BE2C (cell line): Measurements from ENCODE around the gene MLLT10.

Experiments used
- DNase-seq: peaks from one replicate; pipeline ENCODE4 v3.0.0-alpha.2; 2020
- H3K27me3 ChIP-seq: fragments of 250-450 bp; sonication (Bioruptor Pico); 2 replicates; pipeline ENCODE4 v1.5.1; 2020; ENCODE audit warnings: mild to moderate bottlenecking
- H3K36me3 ChIP-seq: fragments of 250-450 bp; sonication (Bioruptor Pico); 2 replicates; pipeline ENCODE4 v1.5.1; 2020; ENCODE audit warnings: mild to moderate bottlenecking
- H3K4me1 ChIP-seq: fragments of 250-450 bp; sonication (Bioruptor Pico); 2 replicates; pipeline ENCODE4 v1.5.1; 2020
- H3K4me3 ChIP-seq: 2 replicates; pipeline ENCODE4 v1.5.1; 2011; ENCODE audit warnings: low read depth, low read length
- H3K9me3 ChIP-seq: fragments of 250-450 bp; sonication (Bioruptor Pico); 2 replicates; pipeline ENCODE4 v1.5.1; 2020
- CTCF ChIP-seq: IDR thresholded peaks from 2 replicates; pipeline ENCODE4 v1.5.1; 2012; ENCODE audit warnings: mild to moderate bottlenecking, low read depth, low read length

The MLLT10 gene

GRCh38 chr10:21500578-21500910 lies 33.5 kb upstream of the MLLT10 start:
- Histone ChIP-seq H3K4me1 (no peaks in the 10 kb centered on the region), H3K27me3 (no peaks in the 10 kb centered on the region), H3K4me3 (no peak overlapping the region), H3K36me3 (no peaks in the 10 kb centered on the region), H3K9me3 (no peaks in the 10 kb centered on the region)
- DNase-seq: no peak
- TF ChIP-seq CTCF: no peak

- Histone ChIP-seq H3K4me3 (no peak overlapping the region), H3K36me3 (no peaks in the 10 kb centered on the region), H3K9me3 (no peaks in the 10 kb centered on the region), H3K27me3 (no peaks in the 10 kb centered on the region), H3K4me1 (no peaks in the 10 kb centered on the region)
- no peak for DNase-seq
- no peak for TF ChIP-seq CTCF
Observed at GRCh38 chr10:21501091-21501490, 32.9 kb upstream of the MLLT10 start.

GRCh38 chr10:21501731-21502347 lies 32.2 kb upstream of the MLLT10 start:
- Histone ChIP-seq H3K4me1 (no peaks in the 10 kb centered on the region), H3K4me3 (no peak overlapping the region)

GRCh38 chr10:21502348-21502740 lies 31.7 kb upstream of the MLLT10 start:
- no peak for DNase-seq
- no peak for TF ChIP-seq CTCF
- H3K9me3 ChIP-seq: no peaks in the 10 kb centered on the region
- H3K4me3 ChIP-seq: no peak overlapping the region
- no peaks in the 10 kb centered on the region for H3K4me1 ChIP-seq
- H3K27me3 ChIP-seq: no peaks in the 10 kb centered on the region
- no peaks in the 10 kb centered on the region for H3K36me3 ChIP-seq

More at GRCh38 chr10:21501731-21502347, 32.2 kb upstream of the MLLT10 start:
- no peak for DNase-seq
- Histone ChIP-seq H3K27me3 (no peaks in the 10 kb centered on the region), H3K9me3 (no peaks in the 10 kb centered on the region), H3K36me3 (no peaks in the 10 kb centered on the region)
- no peak for TF ChIP-seq CTCF

GRCh38 chr10:21503542-21503941 lies 30.5 kb upstream of the MLLT10 start:
- TF ChIP-seq CTCF: no peak
- Histone ChIP-seq H3K36me3 (no peaks in the 10 kb centered on the region), H3K9me3 (no peaks in the 10 kb centered on the region), H3K27me3 (no peaks in the 10 kb centered on the region), H3K4me3 (no peak overlapping the region), H3K4me1 (no peaks in the 10 kb centered on the region)
- no peak for DNase-seq

- H3K9me3 ChIP-seq: no peaks in the 10 kb centered on the region
- no peak for DNase-seq
- no peak for TF ChIP-seq CTCF
- H3K4me3 ChIP-seq: no peak overlapping the region
- no peaks in the 10 kb centered on the region for H3K36me3 ChIP-seq
- H3K4me1 ChIP-seq: no peaks in the 10 kb centered on the region
- no peaks in the 10 kb centered on the region for H3K27me3 ChIP-seq
Observed at GRCh38 chr10:21505711-21506278, 28.2 kb upstream of the MLLT10 start.
